ENCODE data around the gene SMAP1.

Gene SMAP1

DNA sequence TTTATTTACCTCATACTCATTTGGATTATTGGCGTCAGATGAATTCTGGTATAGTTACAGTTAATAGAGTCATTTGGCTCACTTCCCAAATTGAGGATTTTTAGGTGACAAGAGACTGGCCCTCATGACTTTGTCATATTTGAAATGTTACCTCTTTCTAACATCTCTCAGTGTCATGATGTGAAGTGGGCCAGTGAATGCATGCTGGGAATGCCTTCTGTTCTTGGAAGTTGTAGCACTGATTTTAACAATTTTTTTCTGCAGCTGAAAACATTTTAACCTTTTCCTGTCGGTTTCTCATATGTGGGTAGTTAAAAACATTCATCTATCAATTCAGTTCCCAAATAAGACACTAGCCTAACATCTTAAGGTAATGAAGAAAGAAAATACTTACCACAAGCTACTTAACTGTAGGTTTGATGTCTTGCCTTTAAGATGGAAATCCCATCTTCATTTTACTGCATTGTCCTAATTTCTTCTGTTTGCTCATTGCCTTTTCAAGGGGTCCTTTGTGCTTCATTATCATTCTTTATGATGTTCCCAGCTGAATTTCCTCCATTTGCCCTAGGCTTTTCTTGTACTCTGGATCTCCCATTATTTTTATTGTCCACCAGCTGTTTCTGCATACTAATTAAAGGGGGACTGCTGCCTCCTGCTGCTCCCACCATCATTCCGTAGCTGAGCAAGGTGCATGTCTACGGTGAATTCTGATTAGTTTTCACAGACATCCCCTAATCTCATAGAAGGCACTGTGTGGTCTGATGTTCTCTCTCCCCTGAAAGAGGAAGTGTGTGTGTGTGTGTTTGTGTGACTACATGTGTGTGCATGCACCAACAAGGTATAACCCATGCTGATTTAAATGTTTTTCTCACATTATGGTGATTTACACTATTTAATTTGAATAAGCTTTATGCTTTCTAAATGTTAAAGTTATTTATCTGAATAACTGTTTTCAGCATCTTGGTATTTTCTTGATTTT is 179.7 kb downstream of the SMAP1 start:
- no peak for ATAC-seq (ENCODE audit: low read depth)
- H3K36me3 Mint-ChIP-seq = peaks cover 10% of the 10 kb centered on the region
- peaks cover 11% of the 10 kb centered on the region for H3K4me1 Mint-ChIP-seq
- no peak overlapping the region for H3K4me3 Mint-ChIP-seq
- H3K27ac Mint-ChIP-seq = peak overlapping the region; percentile 15
- no peak for DNase-seq (ENCODE audit: low spot score in 2 of 2)
- H3K9me3 Mint-ChIP-seq = no peaks in the 10 kb centered on the region
- no peaks in the 10 kb centered on the region for H3K27me3 Mint-ChIP-seq

DNA sequence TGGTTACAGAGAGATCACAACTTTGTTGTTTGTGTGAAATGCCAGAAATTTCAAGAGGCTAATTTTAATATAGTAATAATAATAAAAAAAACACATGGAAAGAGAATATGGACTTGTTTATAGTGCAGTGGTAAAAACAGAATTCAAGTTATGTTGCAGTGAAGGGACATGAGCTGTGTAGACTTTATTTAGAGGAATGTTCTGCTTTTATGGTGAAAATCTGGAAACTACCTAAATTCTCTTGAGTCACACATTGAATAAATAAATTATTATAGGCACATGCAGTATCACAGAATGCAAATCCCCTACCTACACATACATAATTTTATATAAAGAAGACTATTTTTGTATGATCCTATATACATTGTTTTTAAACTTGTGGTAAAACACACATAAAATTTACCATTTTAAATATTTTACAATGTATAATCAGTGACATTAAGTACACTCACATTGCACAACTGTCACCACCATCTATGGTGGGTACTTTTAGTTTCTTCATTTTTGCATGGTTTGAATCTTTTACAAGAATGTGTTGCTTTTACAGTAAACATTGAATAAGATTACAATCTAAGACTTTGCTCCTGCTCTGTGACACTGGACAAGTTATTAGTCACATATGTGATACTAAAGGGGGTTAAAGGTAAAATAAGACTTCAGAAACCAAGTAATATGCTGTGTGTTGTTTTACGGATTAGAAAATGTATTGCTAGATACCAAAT is 181.8 kb downstream of the SMAP1 start:
- H3K36me3 Mint-ChIP-seq = peaks cover 10% of the 10 kb centered on the region
- H3K27ac Mint-ChIP-seq = peak overlapping the region; percentile 38
- no peaks in the 10 kb centered on the region for H3K27me3 Mint-ChIP-seq
- no peaks in the 10 kb centered on the region for H3K9me3 Mint-ChIP-seq
- no peak overlapping the region for H3K4me3 Mint-ChIP-seq
- H3K4me1 Mint-ChIP-seq = peaks cover 11% of the 10 kb centered on the region
- ATAC-seq (ENCODE audit: low read depth) (no peak), DNase-seq (ENCODE audit: low spot score in 2 of 2) (no peak)

DNA sequence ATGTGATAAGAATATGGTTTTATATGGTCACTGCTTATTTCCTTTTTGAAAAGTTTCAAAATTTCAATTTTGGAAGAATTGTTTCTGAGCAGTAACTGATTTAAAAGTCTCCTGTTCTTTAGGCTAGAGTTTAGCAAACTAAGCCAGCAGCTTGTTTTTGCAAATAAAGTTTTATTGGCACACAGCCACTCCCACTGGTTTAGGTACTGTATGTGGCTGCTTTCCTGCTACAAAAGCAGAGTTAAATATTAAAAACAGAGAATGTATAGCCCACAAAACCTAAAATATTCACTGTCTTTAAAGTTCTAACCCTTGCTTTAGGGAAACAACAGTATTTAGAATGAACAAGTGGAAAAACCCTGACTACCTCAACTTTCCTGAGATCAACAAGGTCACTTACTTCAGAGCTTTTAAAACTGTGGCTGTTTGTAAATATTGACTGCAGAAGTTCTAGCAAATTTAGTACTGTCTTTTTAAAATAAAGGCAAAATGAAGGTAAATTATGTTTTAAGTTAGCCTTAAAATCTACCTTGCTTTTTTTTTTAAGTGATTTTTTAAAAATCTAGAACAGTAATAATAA is 185.1 kb downstream of the SMAP1 start:
- DNase-seq (ENCODE audit: low spot score in 2 of 2) (no peak), ATAC-seq (ENCODE audit: low read depth) (no peak)
- Mint-ChIP-seq H3K9me3 (no peaks in the 10 kb centered on the region), H3K4me1 (peaks cover 13% of the 10 kb centered on the region), H3K27me3 (no peaks in the 10 kb centered on the region), H3K27ac (no peak overlapping the region), H3K36me3 (peaks cover 4% of the 10 kb centered on the region), H3K4me3 (no peak overlapping the region)

DNA sequence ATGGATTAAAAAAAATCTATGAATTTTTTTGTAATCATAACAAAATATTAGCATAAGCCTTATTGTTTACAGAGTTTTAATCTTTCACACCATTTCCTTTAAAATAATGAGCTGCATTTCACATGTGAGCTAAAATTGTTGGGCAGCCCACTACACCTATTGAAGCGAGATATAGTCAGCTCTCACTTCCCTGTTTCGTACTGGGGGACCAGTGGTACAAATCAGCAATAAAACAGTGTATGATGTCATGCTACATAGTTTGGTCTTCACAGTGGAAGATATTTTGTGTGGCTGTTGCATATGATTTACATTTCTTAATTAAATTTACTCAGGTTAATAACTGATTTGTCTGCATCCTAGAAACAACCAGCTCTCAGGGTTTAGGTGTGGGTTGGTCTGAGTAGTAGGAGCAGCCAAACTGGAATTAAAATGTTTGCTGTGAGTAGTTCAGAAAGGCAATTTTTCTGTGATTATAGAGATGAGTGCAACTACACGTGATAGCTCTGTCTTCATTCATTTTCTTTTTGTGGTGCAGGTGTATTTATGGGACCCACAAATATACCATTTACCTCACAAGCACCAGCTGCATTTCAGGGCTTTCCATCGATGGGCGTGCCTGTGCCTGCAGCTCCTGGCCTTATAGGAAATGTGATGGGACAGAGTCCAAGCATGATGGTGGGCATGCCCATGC is 189.8 kb downstream of the SMAP1 start:
- peak in 1 of 2 donors; percentile 7 for DNase-seq (ENCODE audit: low spot score in 2 of 2)
- Mint-ChIP-seq H3K27ac (no peak overlapping the region), H3K4me3 (no peak overlapping the region), H3K36me3 (peaks cover 20% of the 10 kb centered on the region), H3K27me3 (no peaks in the 10 kb centered on the region), H3K9me3 (no peaks in the 10 kb centered on the region), H3K4me1 (peaks cover 7% of the 10 kb centered on the region)
- peak; percentile 100 for ATAC-seq (ENCODE audit: low read depth)

DNA sequence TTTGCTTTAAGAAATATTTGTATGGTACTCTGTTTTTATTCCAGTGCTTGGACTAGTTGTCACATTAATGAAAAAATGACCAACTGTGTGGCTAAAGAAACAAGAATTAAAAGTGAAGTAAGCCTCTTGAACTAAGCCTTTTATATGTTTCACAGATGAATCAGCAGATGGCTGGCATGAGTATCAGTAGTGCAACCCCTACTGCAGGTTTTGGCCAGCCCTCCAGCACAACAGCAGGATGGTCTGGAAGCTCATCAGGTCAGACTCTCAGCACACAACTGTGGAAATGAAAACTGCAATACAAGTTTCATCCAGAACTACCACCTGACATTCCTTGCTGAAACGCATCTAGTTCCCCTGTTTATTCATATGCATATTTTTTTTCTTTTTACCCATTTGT is 192.4 kb downstream of the SMAP1 start:
- Mint-ChIP-seq H3K36me3 (peaks cover 18% of the 10 kb centered on the region), H3K4me1 (peaks cover 7% of the 10 kb centered on the region), H3K27me3 (no peaks in the 10 kb centered on the region), H3K27ac (no peak overlapping the region), H3K9me3 (no peaks in the 10 kb centered on the region), H3K4me3 (no peak overlapping the region)
- no peak for ATAC-seq (ENCODE audit: low read depth)
- no peak for DNase-seq (ENCODE audit: low spot score in 2 of 2)

DNA sequence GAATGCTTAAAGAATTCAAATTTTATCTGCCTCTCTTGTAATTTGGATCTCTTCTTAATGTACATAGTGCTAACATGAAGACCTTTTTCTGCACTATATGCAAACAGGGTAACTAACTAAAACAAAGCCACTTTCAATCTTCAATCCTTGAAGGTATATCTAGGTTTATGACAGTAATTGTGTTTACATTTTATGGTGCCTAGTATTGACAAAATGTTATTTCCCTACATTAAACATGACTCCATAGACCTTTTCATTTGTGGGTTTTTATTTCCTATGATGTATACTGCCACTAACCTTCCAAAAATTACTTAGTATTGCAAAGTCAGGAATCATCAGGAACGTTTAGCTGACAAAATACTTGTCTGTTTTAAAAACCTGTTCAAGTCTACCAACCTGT is 193.2 kb downstream of the SMAP1 start:
- no peaks in the 10 kb centered on the region for H3K27me3 Mint-ChIP-seq
- H3K4me3 Mint-ChIP-seq = no peak overlapping the region
- no peak for DNase-seq (ENCODE audit: low spot score in 2 of 2)
- H3K9me3 Mint-ChIP-seq = no peaks in the 10 kb centered on the region
- H3K27ac Mint-ChIP-seq = no peak overlapping the region
- H3K36me3 Mint-ChIP-seq = peaks cover 18% of the 10 kb centered on the region
- no peak for ATAC-seq (ENCODE audit: low read depth)
- peaks cover 4% of the 10 kb centered on the region for H3K4me1 Mint-ChIP-seq

DNA sequence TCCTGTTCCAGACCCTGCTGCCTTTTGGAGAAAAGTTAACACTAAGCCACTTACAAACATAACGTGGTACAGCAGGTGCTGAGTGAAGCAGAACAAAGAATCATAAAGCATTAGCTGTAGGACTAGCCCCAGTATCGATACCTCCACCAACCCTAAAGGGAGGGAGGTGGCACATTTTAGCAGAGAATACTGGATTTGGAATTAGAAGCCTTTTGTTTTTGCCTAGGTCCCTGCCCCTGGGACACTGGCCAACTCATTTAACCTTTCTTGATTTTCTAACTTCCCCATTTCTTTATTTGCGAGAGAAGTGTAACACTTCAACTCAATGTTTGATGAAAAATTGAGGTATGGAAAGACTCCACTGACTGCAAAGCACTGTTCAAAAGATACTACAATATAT is 195.7 kb downstream of the SMAP1 start:
- H3K9me3 Mint-ChIP-seq = peaks cover 4% of the 10 kb centered on the region
- peaks cover 19% of the 10 kb centered on the region for H3K36me3 Mint-ChIP-seq
- H3K27ac Mint-ChIP-seq = no peak overlapping the region
- peaks cover 3% of the 10 kb centered on the region for H3K27me3 Mint-ChIP-seq
- ATAC-seq (ENCODE audit: low read depth) (no peak), DNase-seq (ENCODE audit: low spot score in 2 of 2) (no peak)
- no peaks in the 10 kb centered on the region for H3K4me1 Mint-ChIP-seq
- no peak overlapping the region for H3K4me3 Mint-ChIP-seq

DNA sequence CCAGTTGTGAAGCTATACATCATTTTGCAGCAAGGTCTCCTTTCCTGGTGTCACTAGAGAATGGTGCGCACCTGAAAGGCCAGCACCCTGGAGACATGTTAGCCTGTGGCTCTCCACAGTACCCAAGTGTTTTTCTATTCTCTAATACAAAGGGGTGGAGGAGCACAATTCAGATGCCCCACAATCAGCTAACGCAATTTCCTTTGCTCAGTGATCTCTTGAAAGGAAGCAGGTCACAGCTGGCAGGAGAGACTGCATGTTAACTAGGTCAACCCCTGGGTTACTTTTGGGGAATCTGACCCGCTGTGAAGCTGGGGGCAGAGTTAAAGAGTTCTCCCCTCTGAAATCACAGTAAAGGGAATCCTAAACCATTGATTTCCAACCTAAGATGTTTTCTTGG is 196.7 kb downstream of the SMAP1 start:
- peaks cover 3% of the 10 kb centered on the region for H3K27me3 Mint-ChIP-seq
- H3K9me3 Mint-ChIP-seq = peaks cover 4% of the 10 kb centered on the region
- H3K27ac Mint-ChIP-seq = no peak overlapping the region
- H3K36me3 Mint-ChIP-seq = peaks cover 13% of the 10 kb centered on the region
- ATAC-seq (ENCODE audit: low read depth) (no peak), DNase-seq (ENCODE audit: low spot score in 2 of 2) (no peak)
- no peaks in the 10 kb centered on the region for H3K4me1 Mint-ChIP-seq
- no peak overlapping the region for H3K4me3 Mint-ChIP-seq

DNA sequence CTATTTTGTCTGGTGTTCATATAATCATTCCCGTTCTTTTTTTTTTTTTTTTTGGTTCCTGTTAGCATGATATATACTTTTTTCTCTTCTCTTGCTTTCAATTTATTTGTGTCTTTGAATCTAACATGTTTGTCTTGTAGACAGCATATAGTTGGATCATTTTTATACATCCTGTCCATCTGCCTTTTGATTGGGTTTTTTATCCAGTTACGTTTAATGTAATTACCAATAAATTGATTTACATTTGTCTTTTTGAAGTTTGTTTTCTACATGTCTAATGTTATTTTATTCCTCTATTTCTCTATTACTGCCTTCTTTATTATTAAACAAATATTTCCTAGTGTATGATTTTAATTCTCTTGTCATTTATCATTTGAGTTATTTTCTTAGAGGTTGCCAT is 204.8 kb downstream of the SMAP1 start:
- H3K4me3 Mint-ChIP-seq = no peak overlapping the region
- H3K9me3 Mint-ChIP-seq = peaks cover 15% of the 10 kb centered on the region
- no peak for DNase-seq (ENCODE audit: low spot score in 2 of 2)
- H3K27ac Mint-ChIP-seq = no peak overlapping the region
- H3K27me3 Mint-ChIP-seq = peaks cover 2% of the 10 kb centered on the region
- no peaks in the 10 kb centered on the region for H3K4me1 Mint-ChIP-seq
- no peaks in the 10 kb centered on the region for H3K36me3 Mint-ChIP-seq
- no peak for ATAC-seq (ENCODE audit: low read depth)

DNA sequence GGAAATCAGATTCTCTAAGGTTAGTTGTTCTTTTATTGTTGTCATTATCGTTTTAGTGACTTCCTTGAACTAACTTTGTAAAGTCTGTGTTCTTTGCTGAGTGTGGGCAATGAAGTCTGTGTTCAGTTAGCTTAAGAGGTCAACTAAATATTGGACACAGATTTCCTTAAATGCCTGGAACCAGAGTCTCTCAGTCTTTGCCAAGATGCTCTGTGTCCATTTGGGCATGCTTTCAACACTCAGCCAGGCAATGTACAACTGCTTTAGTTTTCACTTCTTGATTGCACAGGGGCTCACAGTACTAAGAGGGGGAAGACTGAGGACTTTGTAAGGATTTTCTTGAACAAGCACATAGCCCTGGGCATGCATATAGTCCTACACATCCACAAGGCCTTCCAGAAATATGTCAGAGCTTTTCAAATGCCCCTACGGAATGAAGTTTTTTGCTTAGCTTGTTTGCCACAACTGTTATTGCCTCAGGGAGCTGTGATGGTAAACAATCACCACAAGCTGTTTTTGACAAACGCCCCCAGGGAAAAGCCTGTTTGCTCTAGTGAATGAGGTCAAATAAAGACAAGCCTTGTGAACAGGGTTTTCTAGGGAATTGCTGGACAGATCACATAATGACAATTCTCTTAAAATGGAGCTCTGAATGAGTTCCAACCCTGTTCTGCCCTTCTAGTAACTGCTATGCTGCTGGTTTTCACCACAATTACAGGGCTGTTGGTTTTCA is 206.7 kb downstream of the SMAP1 start:
- DNase-seq (ENCODE audit: low spot score in 2 of 2) = no peak
- no peak for ATAC-seq (ENCODE audit: low read depth)
- Mint-ChIP-seq H3K4me3 (no peak overlapping the region), H3K4me1 (no peaks in the 10 kb centered on the region), H3K27ac (no peak overlapping the region), H3K9me3 (peaks cover 15% of the 10 kb centered on the region), H3K27me3 (peaks cover 5% of the 10 kb centered on the region), H3K36me3 (no peaks in the 10 kb centered on the region)

DNA sequence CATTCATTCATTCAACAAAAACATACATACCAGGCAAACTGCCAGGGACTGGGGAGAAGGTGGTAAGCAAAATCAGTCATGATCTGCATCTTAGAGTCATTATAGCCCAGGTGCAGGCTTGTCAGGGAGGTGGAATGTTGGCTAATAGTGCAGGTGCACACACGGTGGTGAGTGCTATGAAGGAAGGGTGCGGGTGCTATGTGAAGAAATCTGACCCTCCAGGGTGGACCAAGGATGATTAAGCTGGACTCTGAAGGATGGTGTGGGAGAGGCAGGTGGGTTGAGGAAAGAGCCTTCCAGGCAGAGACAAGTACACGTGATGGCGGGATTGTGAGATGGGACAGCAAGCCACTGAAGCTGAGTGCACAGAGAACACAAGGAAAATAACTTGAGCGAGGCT is 211.8 kb downstream of the SMAP1 start:
- Mint-ChIP-seq H3K9me3 (no peaks in the 10 kb centered on the region), H3K27ac (no peak overlapping the region), H3K36me3 (no peaks in the 10 kb centered on the region), H3K27me3 (peaks cover 12% of the 10 kb centered on the region), H3K4me1 (peaks cover 3% of the 10 kb centered on the region), H3K4me3 (no peak overlapping the region)
- DNase-seq (ENCODE audit: low spot score in 2 of 2) (no peak), ATAC-seq (ENCODE audit: low read depth) (no peak)

DNA sequence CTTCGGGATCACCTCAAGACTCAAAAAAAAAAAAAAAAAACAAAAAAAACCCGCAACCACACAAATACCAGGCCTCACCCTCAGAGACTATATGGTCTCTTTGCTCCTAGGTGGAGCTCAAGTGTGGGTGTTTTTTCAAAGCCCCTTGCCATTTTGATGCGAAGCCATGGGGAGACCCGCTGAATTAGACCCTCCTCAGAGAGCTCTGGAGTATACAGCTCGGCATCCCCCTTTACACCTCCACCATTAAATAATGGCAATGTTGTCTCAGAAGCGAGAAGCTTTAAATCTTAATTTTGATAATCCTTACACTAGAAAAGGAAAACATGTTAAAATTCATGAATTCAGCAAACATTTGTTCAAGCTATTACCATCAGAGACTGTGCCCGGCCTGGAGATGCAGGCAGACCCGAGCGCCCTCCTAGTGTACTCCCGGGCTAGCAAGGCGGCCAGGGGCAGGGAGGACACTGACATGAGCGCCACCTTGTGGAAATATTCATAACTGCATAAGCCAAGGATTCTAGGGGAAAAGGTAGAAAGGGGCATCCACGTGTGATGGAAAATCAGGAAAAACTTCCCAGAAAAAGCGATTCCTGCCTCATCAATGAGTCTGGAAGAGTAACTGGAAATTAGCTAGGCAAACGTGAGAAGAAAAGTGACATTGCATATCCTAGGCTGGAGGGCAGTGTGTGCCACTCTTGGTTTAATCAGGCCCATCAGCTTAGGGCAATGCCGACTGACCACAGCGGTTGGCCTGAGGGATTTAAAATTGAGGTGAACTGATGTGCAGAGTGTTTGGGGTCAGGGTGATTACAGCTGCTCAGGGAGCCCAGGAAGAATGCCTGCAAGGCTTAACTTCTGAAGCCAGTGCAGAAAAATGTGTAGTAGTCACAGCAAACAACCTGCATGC is 216.6 kb downstream of the SMAP1 start:
- Mint-ChIP-seq H3K9me3 (no peaks in the 10 kb centered on the region), H3K36me3 (no peaks in the 10 kb centered on the region), H3K4me1 (peaks cover 3% of the 10 kb centered on the region), H3K27me3 (peaks cover 6% of the 10 kb centered on the region), H3K27ac (no peak overlapping the region), H3K4me3 (no peak overlapping the region)
- ATAC-seq (ENCODE audit: low read depth) (peak; percentile 70), DNase-seq (ENCODE audit: low spot score in 2 of 2) (peak; percentile 61 to 63)
